ENCODE data around the gene SLC41A3.

Gene SLC41A3

GRCh38 chr3:126081618-126082361 is 2.1 kb downstream of the SLC41A3 start:
- WGBS (ENCODE audit: insufficient coverage), result 95% methylated on average over 8 of the region's 9 CpGs
- CTCF ChIA-PET, result no interaction called here
- Histone ChIP-seq H3K36me3 (ENCODE audit: control insufficient read depth in 4 of 4, insufficient read depth in 4 of 4, low read length in 3 of 4) (peaks cover 0 to 2% (median 1%) of the 10 kb centered on the region in 4 experiments), H3K9me3 (ENCODE audit: control extremely low read depth in 1 of 5, control insufficient read depth in 4 of 5, insufficient read depth in 2 of 5, low read depth in 1 of 5, low read length in 4 of 5) (no peaks in the 10 kb centered on the region), H3K4me1 (ENCODE audit: control extremely low read depth in 1 of 4, control insufficient read depth in 4 of 4, insufficient read depth in 4 of 4, low read length in 3 of 4) (peaks cover 0 to 12% (median 7%) of the 10 kb centered on the region in 4 experiments), H3K27me3 (replicated peaks in 2 of 5; ENCODE audit: control insufficient read depth in 4 of 5, insufficient read depth in 5 of 5, low read length in 4 of 5) (no peaks in the 10 kb centered on the region), H3K4me3 (ENCODE audit: control insufficient read depth in 1 of 7, extremely low read depth in 1 of 7, insufficient read depth in 4 of 7, low read depth in 2 of 7, low read length in 6 of 7) (no peak overlapping the region), H3K27ac (ENCODE audit: insufficient read depth in 1 of 2, low read depth in 1 of 2, low read length in 2 of 2, poor library complexity in 1 of 2, severe bottlenecking in 2 of 2) (no peak overlapping the region)
- POLR2A ChIA-PET, result no interaction called here
- DNase-seq, result peak in 2 of 3 donors; percentile 48 to 64

- H3K4me1 ChIP-seq (ENCODE audit: control extremely low read depth in 1 of 4, control insufficient read depth in 4 of 4, insufficient read depth in 4 of 4, low read length in 3 of 4), result peaks cover 0 to 12% (median 7%) of the 10 kb centered on the region in 4 experiments
- DNase-seq, result no peak
- no peak overlapping the region for H3K27ac ChIP-seq (ENCODE audit: insufficient read depth in 1 of 2, low read depth in 1 of 2, low read length in 2 of 2, poor library complexity in 1 of 2, severe bottlenecking in 2 of 2)
- no peak overlapping the region for H3K4me3 ChIP-seq (ENCODE audit: control insufficient read depth in 1 of 7, extremely low read depth in 1 of 7, insufficient read depth in 4 of 7, low read depth in 2 of 7, low read length in 6 of 7)
- ChIA-PET CTCF (no interaction called here), POLR2A (no interaction called here)
- no peaks in the 10 kb centered on the region for H3K9me3 ChIP-seq (ENCODE audit: control extremely low read depth in 1 of 5, control insufficient read depth in 4 of 5, insufficient read depth in 2 of 5, low read depth in 1 of 5, low read length in 4 of 5)
- WGBS (ENCODE audit: insufficient coverage), result 100% methylated on average over 2 of the region's 5 CpGs
- H3K27me3 ChIP-seq (replicated peaks in 2 of 5; ENCODE audit: control insufficient read depth in 4 of 5, insufficient read depth in 5 of 5, low read length in 4 of 5), result no peaks in the 10 kb centered on the region
- peaks cover 0 to 2% (median 1%) of the 10 kb centered on the region in 4 experiments for H3K36me3 ChIP-seq (ENCODE audit: control insufficient read depth in 4 of 4, insufficient read depth in 4 of 4, low read length in 3 of 4)
Measured at GRCh38 chr3:126080970-126081369, 3.0 kb downstream of the SLC41A3 start.

- Histone ChIP-seq H3K27ac (ENCODE audit: insufficient read depth in 1 of 2, low read depth in 1 of 2, low read length in 2 of 2, poor library complexity in 1 of 2, severe bottlenecking in 2 of 2) (no peak overlapping the region), H3K4me3 (ENCODE audit: control insufficient read depth in 1 of 7, extremely low read depth in 1 of 7, insufficient read depth in 4 of 7, low read depth in 2 of 7, low read length in 6 of 7) (no peak overlapping the region), H3K36me3 (ENCODE audit: control insufficient read depth in 4 of 4, insufficient read depth in 4 of 4, low read length in 3 of 4) (peaks cover 0 to 2% (median 1%) of the 10 kb centered on the region in 4 experiments), H3K4me1 (ENCODE audit: control extremely low read depth in 1 of 4, control insufficient read depth in 4 of 4, insufficient read depth in 4 of 4, low read length in 3 of 4) (peaks cover 0 to 5% (median 2%) of the 10 kb centered on the region in 4 experiments), H3K9me3 (ENCODE audit: control extremely low read depth in 1 of 5, control insufficient read depth in 4 of 5, insufficient read depth in 2 of 5, low read depth in 1 of 5, low read length in 4 of 5) (peaks cover 0 to 5% (median 0%) of the 10 kb centered on the region in 5 experiments), H3K27me3 (replicated peaks in 2 of 5; ENCODE audit: control insufficient read depth in 4 of 5, insufficient read depth in 5 of 5, low read length in 4 of 5) (no peaks in the 10 kb centered on the region)
- ChIA-PET POLR2A (no interaction called here), CTCF (interaction anchor here (1.3 kb wide), 1 partner anchor 26 kb away, joined by 3 read pairs; no protein-coding TSS in a partner anchor)
- no peak for DNase-seq
- 86% methylated on average over 2 of the region's 4 CpGs for WGBS (ENCODE audit: insufficient coverage)
Measured at GRCh38 chr3:126078866-126079265, 5.1 kb downstream of the SLC41A3 start.

- DNase-seq, result no peak
- CTCF ChIA-PET, result no interaction called here
Measured at GRCh38 chr3:126077754-126078153, 6.2 kb downstream of the SLC41A3 start.

GRCh38 chr3:126076140-126076539 is 7.8 kb downstream of the SLC41A3 start:
- DNase-seq, result no peak
- POLR2A ChIA-PET, result no interaction called here
- CTCF ChIA-PET, result no interaction called here
- Histone ChIP-seq H3K36me3 (ENCODE audit: control insufficient read depth in 4 of 4, insufficient read depth in 4 of 4, low read length in 3 of 4) (peaks cover 0 to 7% (median 2%) of the 10 kb centered on the region in 4 experiments), H3K9me3 (ENCODE audit: control extremely low read depth in 1 of 5, control insufficient read depth in 4 of 5, insufficient read depth in 2 of 5, low read depth in 1 of 5, low read length in 4 of 5) (peaks cover 0 to 14% (median 0%) of the 10 kb centered on the region in 5 experiments), H3K27me3 (replicated peaks in 2 of 5; ENCODE audit: control insufficient read depth in 4 of 5, insufficient read depth in 5 of 5, low read length in 4 of 5) (no peaks in the 10 kb centered on the region), H3K27ac (ENCODE audit: insufficient read depth in 1 of 2, low read depth in 1 of 2, low read length in 2 of 2, poor library complexity in 1 of 2, severe bottlenecking in 2 of 2) (no peak overlapping the region), H3K4me3 (ENCODE audit: control insufficient read depth in 1 of 7, extremely low read depth in 1 of 7, insufficient read depth in 4 of 7, low read depth in 2 of 7, low read length in 6 of 7) (no peak overlapping the region), H3K4me1 (ENCODE audit: control extremely low read depth in 1 of 4, control insufficient read depth in 4 of 4, insufficient read depth in 4 of 4, low read length in 3 of 4) (no peaks in the 10 kb centered on the region)

More at GRCh38 chr3:126077754-126078153, 6.2 kb downstream of the SLC41A3 start:
- 99% methylated on average over 8 of the region's 11 CpGs for WGBS (ENCODE audit: insufficient coverage)
- Histone ChIP-seq H3K36me3 (ENCODE audit: control insufficient read depth in 4 of 4, insufficient read depth in 4 of 4, low read length in 3 of 4) (peaks cover 0 to 6% (median 2%) of the 10 kb centered on the region in 4 experiments), H3K27me3 (replicated peaks in 2 of 5; ENCODE audit: control insufficient read depth in 4 of 5, insufficient read depth in 5 of 5, low read length in 4 of 5) (no peaks in the 10 kb centered on the region), H3K27ac (ENCODE audit: insufficient read depth in 1 of 2, low read depth in 1 of 2, low read length in 2 of 2, poor library complexity in 1 of 2, severe bottlenecking in 2 of 2) (no peak overlapping the region), H3K4me3 (ENCODE audit: control insufficient read depth in 1 of 7, extremely low read depth in 1 of 7, insufficient read depth in 4 of 7, low read depth in 2 of 7, low read length in 6 of 7) (no peak overlapping the region), H3K9me3 (ENCODE audit: control extremely low read depth in 1 of 5, control insufficient read depth in 4 of 5, insufficient read depth in 2 of 5, low read depth in 1 of 5, low read length in 4 of 5) (peaks cover 0 to 9% (median 0%) of the 10 kb centered on the region in 5 experiments), H3K4me1 (ENCODE audit: control extremely low read depth in 1 of 4, control insufficient read depth in 4 of 4, insufficient read depth in 4 of 4, low read length in 3 of 4) (no peaks in the 10 kb centered on the region)
- POLR2A ChIA-PET, result no interaction called here

- ChIA-PET CTCF (interaction anchor here (1.6 kb wide), 1 partner anchor 21 kb away, joined by 3 read pairs; no protein-coding TSS in a partner anchor), POLR2A (no interaction called here)
- WGBS (ENCODE audit: insufficient coverage), result 97% methylated on average over 10 of the region's 10 CpGs
Measured at GRCh38 chr3:126070146-126070545, 13.8 kb downstream of the SLC41A3 start.

GRCh38 chr3:126067959-126068358 is 16.0 kb downstream of the SLC41A3 start:
- Histone ChIP-seq H3K4me3 (ENCODE audit: control insufficient read depth in 1 of 7, extremely low read depth in 1 of 7, insufficient read depth in 4 of 7, low read depth in 2 of 7, low read length in 6 of 7) (no peak overlapping the region), H3K36me3 (ENCODE audit: control insufficient read depth in 4 of 4, insufficient read depth in 4 of 4, low read length in 3 of 4) (peaks cover 3 to 13% (median 4%) of the 10 kb centered on the region in 4 experiments), H3K27ac (ENCODE audit: insufficient read depth in 1 of 2, low read depth in 1 of 2, low read length in 2 of 2, poor library complexity in 1 of 2, severe bottlenecking in 2 of 2) (no peak overlapping the region), H3K4me1 (ENCODE audit: control extremely low read depth in 1 of 4, control insufficient read depth in 4 of 4, insufficient read depth in 4 of 4, low read length in 3 of 4) (peaks cover 0 to 14% (median 9%) of the 10 kb centered on the region in 4 experiments), H3K9me3 (ENCODE audit: control extremely low read depth in 1 of 5, control insufficient read depth in 4 of 5, insufficient read depth in 2 of 5, low read depth in 1 of 5, low read length in 4 of 5) (peaks cover 0 to 7% (median 0%) of the 10 kb centered on the region in 5 experiments), H3K27me3 (replicated peaks in 2 of 5; ENCODE audit: control insufficient read depth in 4 of 5, insufficient read depth in 5 of 5, low read length in 4 of 5) (no peaks in the 10 kb centered on the region)
- 100% methylated on average over 5 of the region's 8 CpGs for WGBS (ENCODE audit: insufficient coverage)
- CTCF ChIA-PET, result no interaction called here
- DNase-seq, result no peak
- POLR2A ChIA-PET, result no interaction called here

More at GRCh38 chr3:126070146-126070545, 13.8 kb downstream of the SLC41A3 start:
- H3K36me3 ChIP-seq (ENCODE audit: control insufficient read depth in 4 of 4, insufficient read depth in 4 of 4, low read length in 3 of 4), result peaks cover 3 to 13% (median 5%) of the 10 kb centered on the region in 4 experiments
- DNase-seq, result no peak
- no peak overlapping the region for H3K4me3 ChIP-seq (ENCODE audit: control insufficient read depth in 1 of 7, extremely low read depth in 1 of 7, insufficient read depth in 4 of 7, low read depth in 2 of 7, low read length in 6 of 7)
- H3K27ac ChIP-seq (ENCODE audit: insufficient read depth in 1 of 2, low read depth in 1 of 2, low read length in 2 of 2, poor library complexity in 1 of 2, severe bottlenecking in 2 of 2), result no peak overlapping the region
- H3K27me3 ChIP-seq (replicated peaks in 2 of 5; ENCODE audit: control insufficient read depth in 4 of 5, insufficient read depth in 5 of 5, low read length in 4 of 5), result no peaks in the 10 kb centered on the region
- peaks cover 0 to 14% (median 0%) of the 10 kb centered on the region in 5 experiments for H3K9me3 ChIP-seq (ENCODE audit: control extremely low read depth in 1 of 5, control insufficient read depth in 4 of 5, insufficient read depth in 2 of 5, low read depth in 1 of 5, low read length in 4 of 5)
- peaks cover 0 to 3% (median 2%) of the 10 kb centered on the region in 4 experiments for H3K4me1 ChIP-seq (ENCODE audit: control extremely low read depth in 1 of 4, control insufficient read depth in 4 of 4, insufficient read depth in 4 of 4, low read length in 3 of 4)

Data from common myeloid progenitor, CD34-positive (primary cell).